GM12878 (cell line): ENCODE data around the gene ZNF425. TPM values are rescaled to one million over a fixed set of nuclear protein-coding genes. Genes with fewer than 3 reads are reported as not detected.

Experiments used
- BACH1 ChIP-seq: fragments of 450-650 bp; IDR thresholded peaks from 2 replicates; pipeline ENCODE4 v1.6.1; 2017; ENCODE audit warnings: mild to moderate bottlenecking, borderline replicate concordance
- CBX3 ChIP-seq: fragments of 200-600 bp; sonication (generic); IDR thresholded peaks from 2 replicates; pipeline ENCODE4 v1.6.1; 2016; ENCODE audit warnings: low read depth, borderline replicate concordance
- CBX5 ChIP-seq: sonication (generic); IDR thresholded peaks from 2 replicates; pipeline ENCODE4 v1.6.1; 2016; ENCODE audit warnings: low read depth, moderate library complexity, mild to moderate bottlenecking, inconsistent platforms
- ESRRA ChIP-seq: IDR thresholded peaks from 2 replicates; pipeline ENCODE4 v1.6.1; 2012; ENCODE audit warnings: mild to moderate bottlenecking, low read length, improper control_type of control experiment
- FOS ChIP-seq: IDR thresholded peaks from 3 replicates; pipeline ENCODE4 v1.6.1; 2011; ENCODE audit warnings: borderline replicate concordance; ENCODE audit not compliant: insufficient read length; ENCODE audit errors: extremely low read depth
- FOXM1 ChIP-seq: IDR thresholded peaks from 2 replicates; pipeline ENCODE4 v1.6.1; 2012; ENCODE audit warnings: low read depth, mild to moderate bottlenecking, inconsistent platforms, low read length, moderate library complexity
- HDAC2 ChIP-seq: fragments of 200-600 bp; sonication (generic); IDR thresholded peaks from 2 replicates; pipeline ENCODE4 v1.6.1; 2017
- KLF5 ChIP-seq: fragments of 450-650 bp; IDR thresholded peaks from 2 replicates; pipeline ENCODE4 v1.6.1; 2014; ENCODE audit warnings: mild to moderate bottlenecking; ENCODE audit not compliant: partially characterized antibody
- LARP7 ChIP-seq: fragments of 450-650 bp; IDR thresholded peaks from 2 replicates; pipeline ENCODE4 v1.6.1; 2017; ENCODE audit warnings: mild to moderate bottlenecking
- NFXL1 ChIP-seq: fragments of 450-650 bp; IDR thresholded peaks from 2 replicates; pipeline ENCODE4 v1.6.1; 2017; ENCODE audit warnings: antibody characterized with exemption, mild to moderate bottlenecking, borderline replicate concordance
- NR2F1 ChIP-seq: fragments of 450-650 bp; conservative IDR thresholded peaks from 2 replicates; pipeline ENCODE4 v1.6.1; 2017; ENCODE audit warnings: mild to moderate bottlenecking
- RB1 ChIP-seq: fragments of 450-650 bp; formaldehyde crosslinking; IDR thresholded peaks from 2 replicates; pipeline ENCODE4 v1.6.1; 2017; ENCODE audit warnings: mild to moderate bottlenecking, borderline replicate concordance
- RFX5 ChIP-seq: IDR thresholded peaks from 2 replicates; pipeline ENCODE4 v1.6.1; 2011; ENCODE audit warnings: low read depth, low read length, improper control_type of control experiment
- SMAD5 ChIP-seq: IDR thresholded peaks from 2 replicates; pipeline ENCODE4 v1.6.1; 2016; ENCODE audit warnings: antibody characterized with exemption, low read depth
- SUPT20H ChIP-seq: IDR thresholded peaks from 2 replicates; pipeline ENCODE4 v1.6.1; 2011; ENCODE audit warnings: low read depth, mild to moderate bottlenecking, low read length, moderate library complexity, borderline replicate concordance; ENCODE audit not compliant: control insufficient read depth
- ZBED1 ChIP-seq: IDR thresholded peaks from 2 replicates; pipeline ENCODE4 v1.6.1; 2016; ENCODE audit warnings: borderline replicate concordance
- polyA plus RNA-seq, 11 experiments: library from polyadenylated mRNA; depleted of rRNA in 4 of 11; unstranded in 6 of 11; stranded (reverse) in 5 of 11; fragments of >200 nt; fragmentation: Nextera tagmentation in 4 of 11; fragmentation: Illumina TruSeq in 1 of 11; extraction: Ambion mirVana in 4 of 11; extraction: Trizol in 1 of 11; gene quantifications; 1 replicate in 1 of 11; 2 replicates in 10 of 11; pipeline versions ENCODE4 v1.2.1 to v1.2.3, GENCODE V29; 2011 to 2016; ENCODE audit warnings: inconsistent platforms in 2 of 11, missing spikeins in 2 of 11, low read depth in 1 of 11
- total RNA-seq, 4 experiments: library from RNA; depleted of rRNA in 3 of 4; stranded (reverse); fragments of >200 nt in 3 of 4; fragmentation: Illumina TruSeq in 1 of 4; extraction: Trizol in 1 of 4; gene quantifications; 2 replicates each; pipeline versions ENCODE4 v1.2.1 to v1.2.3, GENCODE V29; 2013 to 2021
- TF ChIP-seq, protein P1 (sequence below): fragments of 450-650 bp; IDR thresholded peaks from 2 replicates; pipeline ENCODE4 v1.6.1; 2016; ENCODE audit warnings: mild to moderate bottlenecking
- TF ChIP-seq, protein P2 (sequence below): fragments of 450-650 bp; formaldehyde crosslinking; IDR thresholded peaks from 2 replicates; pipeline ENCODE4 v1.4.0; 2020; ENCODE audit warnings: mild to moderate bottlenecking, moderate library complexity

The ZNF425 gene
- total and polyA plus RNA-seq, 10 of the 15 experiments (the other 5 are each of a cell fraction or from before 2014, with no cell fraction given), result 0.19 to 1.8 (median 0.91) TPM

DNA sequence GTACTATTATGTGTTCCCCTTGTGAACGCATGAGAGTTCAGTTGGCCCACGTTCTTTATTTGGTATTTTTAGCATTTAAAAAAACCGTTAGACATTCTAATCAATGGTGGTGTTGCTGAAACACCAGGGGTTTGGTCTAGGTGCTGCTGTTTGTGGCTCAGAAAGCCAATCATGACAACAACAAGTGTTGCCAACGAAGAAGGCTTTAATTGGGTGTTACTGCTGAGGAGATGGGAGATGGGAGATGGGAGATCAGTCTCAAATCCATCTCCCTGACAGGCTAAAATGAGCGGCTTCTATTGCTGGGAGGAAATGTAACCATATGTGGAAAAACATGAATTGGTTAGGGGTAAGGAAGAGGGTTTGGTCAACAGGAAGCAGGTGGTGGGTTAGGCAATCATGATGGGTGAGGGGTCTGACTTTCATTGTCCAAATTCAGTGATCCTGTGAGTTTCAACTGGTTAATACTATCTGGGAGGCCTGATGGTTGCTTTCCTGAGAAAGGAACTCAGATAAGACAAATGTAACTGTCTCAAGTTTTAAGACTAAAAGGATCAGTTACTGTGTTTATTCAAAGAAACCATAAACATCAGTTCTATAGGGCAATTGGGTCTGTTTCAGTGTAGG, 4.6 kb upstream of the ZNF425 start (continued):
- TF ChIP-seq HDAC2, result no peak
- TF ChIP-seq LARP7, result no peak
- TF ChIP-seq SUPT20H, result no peak
- TF ChIP-seq, protein P1, sequence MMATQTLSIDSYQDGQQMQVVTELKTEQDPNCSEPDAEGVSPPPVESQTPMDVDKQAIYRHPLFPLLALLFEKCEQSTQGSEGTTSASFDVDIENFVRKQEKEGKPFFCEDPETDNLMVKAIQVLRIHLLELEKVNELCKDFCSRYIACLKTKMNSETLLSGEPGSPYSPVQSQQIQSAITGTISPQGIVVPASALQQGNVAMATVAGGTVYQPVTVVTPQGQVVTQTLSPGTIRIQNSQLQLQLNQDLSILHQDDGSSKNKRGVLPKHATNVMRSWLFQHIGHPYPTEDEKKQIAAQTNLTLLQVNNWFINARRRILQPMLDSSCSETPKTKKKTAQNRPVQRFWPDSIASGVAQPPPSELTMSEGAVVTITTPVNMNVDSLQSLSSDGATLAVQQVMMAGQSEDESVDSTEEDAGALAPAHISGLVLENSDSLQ, result no peak
- TF ChIP-seq, protein P2, sequence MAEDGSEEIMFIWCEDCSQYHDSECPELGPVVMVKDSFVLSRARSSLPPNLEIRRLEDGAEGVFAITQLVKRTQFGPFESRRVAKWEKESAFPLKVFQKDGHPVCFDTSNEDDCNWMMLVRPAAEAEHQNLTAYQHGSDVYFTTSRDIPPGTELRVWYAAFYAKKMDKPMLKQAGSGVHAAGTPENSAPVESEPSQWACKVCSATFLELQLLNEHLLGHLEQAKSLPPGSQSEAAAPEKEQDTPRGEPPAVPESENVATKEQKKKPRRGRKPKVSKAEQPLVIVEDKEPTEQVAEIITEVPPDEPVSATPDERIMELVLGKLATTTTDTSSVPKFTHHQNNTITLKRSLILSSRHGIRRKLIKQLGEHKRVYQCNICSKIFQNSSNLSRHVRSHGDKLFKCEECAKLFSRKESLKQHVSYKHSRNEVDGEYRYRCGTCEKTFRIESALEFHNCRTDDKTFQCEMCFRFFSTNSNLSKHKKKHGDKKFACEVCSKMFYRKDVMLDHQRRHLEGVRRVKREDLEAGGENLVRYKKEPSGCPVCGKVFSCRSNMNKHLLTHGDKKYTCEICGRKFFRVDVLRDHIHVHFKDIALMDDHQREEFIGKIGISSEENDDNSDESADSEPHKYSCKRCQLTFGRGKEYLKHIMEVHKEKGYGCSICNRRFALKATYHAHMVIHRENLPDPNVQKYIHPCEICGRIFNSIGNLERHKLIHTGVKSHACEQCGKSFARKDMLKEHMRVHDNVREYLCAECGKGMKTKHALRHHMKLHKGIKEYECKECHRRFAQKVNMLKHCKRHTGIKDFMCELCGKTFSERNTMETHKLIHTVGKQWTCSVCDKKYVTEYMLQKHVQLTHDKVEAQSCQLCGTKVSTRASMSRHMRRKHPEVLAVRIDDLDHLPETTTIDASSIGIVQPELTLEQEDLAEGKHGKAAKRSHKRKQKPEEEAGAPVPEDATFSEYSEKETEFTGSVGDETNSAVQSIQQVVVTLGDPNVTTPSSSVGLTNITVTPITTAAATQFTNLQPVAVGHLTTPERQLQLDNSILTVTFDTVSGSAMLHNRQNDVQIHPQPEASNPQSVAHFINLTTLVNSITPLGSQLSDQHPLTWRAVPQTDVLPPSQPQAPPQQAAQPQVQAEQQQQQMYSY (CRISPR knock-in tag), result no peak
- TF ChIP-seq KLF5, result peak; percentile 44
- no peak for TF ChIP-seq NR2F1
- no peak for TF ChIP-seq FOS
- no peak for TF ChIP-seq SMAD5
- TF ChIP-seq CBX5, result peak; percentile 87
- no peak for TF ChIP-seq ESRRA
- TF ChIP-seq CBX3, result no peak
- TF ChIP-seq BACH1, result no peak
- TF ChIP-seq NFXL1, result peak; percentile 28; the same call in 1 of the 2 replicates
- TF ChIP-seq RFX5, result no peak
- TF ChIP-seq RB1, result no peak
- TF ChIP-seq ZBED1, result no peak
- no peak for TF ChIP-seq FOXM1
